Epidermal melanocyte (primary cell): ENCODE measurements around the gene KCTD12.
"Not testable (repeated sequence)": the region's sequence is repeated elsewhere in the genome, so short reads cannot be mapped to it uniquely, and the experiment has no call there.

ENCODE experiments used
- DNase-seq: peaks from one replicate; pipeline ENCODE4 v3.0.0; 2011; ENCODE audit warnings: low spot score; ENCODE audit not compliant: insufficient read length

Gene KCTD12

DNA sequence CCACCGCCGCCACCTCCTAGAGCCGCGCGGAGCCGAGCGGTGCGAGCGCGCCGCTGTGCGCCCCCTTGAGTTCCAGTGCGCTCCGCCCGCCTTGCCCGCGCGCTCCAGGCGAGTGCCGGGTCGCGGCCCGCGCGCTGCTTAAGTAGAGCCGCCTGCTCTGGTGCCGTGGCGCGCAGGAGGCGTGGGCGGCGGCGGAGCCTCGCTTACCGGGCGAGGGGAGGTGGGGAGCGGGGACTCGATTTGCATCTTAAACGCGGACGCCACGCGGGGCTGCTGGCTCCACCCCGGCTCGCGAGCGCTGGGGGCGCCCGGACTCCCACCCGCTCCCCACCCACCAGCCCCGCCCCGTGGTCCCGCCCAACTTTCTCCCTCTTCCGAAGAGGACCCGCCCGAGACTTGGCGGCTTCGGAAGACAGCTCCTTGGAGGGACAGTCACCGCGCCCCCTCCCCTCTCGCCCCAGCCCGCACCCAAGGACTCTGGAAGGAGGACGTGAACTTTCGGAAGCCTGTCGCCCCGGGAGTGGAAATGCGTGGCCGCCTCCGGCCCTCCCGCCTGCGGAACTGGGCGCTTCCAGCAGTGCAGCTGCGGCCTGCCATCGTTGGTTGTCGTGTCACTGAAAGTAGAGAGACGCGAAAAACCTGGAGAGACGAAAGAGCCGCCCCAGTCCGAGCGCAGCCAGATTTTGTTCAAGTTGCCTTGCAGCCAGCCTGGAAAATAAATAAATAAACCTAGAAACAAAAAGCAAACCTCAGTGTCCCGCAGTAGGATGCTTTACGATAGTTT, at the start of gene KCTD12:
Gene KCTD12 (minus strand): TSS at position 114 of the 784 bp plus-strand sequence. CDS start 257 bp downstream, outside the sequence.
- DNase-seq: peak; percentile 30

DNA sequence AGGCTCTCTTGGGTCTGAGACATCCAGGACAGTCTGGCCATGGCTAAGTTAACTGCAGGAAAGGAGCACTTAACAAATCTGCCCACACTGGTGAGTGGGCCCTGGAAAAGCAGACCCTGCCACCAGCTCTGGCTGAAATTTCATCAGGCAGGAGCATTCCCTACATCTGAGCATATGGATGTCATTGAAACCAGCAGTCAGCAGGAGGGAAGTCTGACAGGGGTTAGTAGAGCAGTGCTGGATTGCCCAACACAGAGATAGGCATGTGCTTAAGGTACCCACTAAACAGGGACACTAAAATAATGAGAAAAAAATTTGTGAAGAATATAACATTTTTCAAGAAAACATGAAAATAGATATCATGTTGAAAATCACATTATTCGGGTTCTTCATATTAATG, 48.5 kb upstream of the KCTD12 start:
- DNase-seq: no peak

DNA sequence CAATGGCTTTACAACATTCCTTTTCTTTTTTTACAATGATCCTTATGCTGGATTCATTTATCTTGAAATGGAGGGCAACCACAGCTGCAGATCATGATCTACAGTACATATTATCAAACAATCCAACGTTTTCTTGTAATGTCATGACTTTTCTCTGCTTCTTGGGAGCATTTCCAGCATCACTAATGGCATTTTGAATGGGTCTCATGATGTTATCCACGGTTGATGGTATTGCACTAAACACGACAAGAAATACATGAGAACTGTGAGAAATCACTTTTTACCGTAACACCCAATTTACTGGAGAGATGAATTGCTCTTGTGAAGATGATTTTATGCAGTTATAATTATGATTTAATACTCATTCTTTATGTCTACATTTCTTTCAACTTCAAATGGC, 45.9 kb upstream of the KCTD12 start:
- DNase-seq: no peak

DNA sequence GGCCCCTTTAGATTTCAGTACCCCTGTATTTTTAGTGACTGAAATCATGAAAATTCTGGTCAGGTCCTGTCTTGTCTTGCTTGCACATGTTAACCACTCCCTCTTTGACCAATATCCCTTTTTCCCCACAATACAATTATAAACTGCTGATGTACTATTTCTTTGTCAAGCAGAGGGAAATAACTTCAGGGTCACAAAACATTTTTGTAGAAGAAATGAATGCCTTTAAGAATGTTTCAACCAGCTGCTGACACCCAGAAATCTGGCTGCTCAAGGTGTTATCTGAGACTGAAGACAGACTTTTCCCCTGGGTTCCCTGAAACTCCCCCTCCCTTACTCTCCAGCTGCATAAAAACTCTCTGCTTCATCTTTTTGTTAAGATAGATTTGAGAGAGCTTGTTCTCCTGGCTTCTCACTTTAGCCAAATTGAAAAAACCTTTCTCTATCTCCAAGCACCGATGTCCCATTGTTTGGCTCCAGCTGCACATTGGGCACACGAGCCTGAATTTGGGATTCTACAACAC, 43.7 kb upstream of the KCTD12 start:
- no peak for DNase-seq

DNA sequence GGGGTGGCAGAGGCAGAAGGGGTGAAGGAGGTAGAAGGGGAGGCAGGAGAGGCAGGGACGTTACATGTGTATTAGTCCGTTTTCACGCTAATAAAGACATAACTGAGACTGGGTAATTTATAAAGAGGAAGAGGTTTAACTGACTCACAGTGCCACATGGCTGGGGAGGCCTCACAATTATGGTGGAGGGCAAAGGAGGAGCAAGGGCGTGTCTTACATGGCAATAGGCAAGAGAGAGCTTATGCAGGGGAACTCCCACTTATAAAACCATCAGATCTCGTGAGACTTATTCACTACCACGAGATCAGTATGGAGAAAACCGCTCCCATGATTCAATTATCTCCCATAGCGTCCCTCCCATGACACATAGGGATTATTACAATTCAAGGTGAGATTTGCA, 43.1 kb upstream of the KCTD12 start:
- DNase-seq: no peak

DNA sequence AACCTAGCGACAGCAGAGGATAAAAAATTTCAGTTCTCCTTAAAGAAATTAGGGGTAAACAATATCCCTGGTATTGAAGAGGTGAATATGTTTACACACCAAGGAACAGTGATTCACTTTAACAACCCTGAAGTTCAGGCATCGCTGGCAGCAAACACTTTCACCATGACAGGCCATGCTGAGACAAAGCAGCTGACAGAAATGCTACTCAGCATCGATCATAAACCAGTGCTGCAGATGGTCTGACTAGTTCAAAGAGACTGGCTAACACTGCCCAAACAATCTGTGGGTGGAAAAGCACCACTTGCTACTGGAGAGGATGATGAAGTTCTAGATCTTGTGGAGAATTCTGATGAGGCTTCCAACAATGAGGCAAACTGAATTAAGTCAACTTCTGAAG, 42.3 kb upstream of the KCTD12 start:
- no peak for DNase-seq

DNA sequence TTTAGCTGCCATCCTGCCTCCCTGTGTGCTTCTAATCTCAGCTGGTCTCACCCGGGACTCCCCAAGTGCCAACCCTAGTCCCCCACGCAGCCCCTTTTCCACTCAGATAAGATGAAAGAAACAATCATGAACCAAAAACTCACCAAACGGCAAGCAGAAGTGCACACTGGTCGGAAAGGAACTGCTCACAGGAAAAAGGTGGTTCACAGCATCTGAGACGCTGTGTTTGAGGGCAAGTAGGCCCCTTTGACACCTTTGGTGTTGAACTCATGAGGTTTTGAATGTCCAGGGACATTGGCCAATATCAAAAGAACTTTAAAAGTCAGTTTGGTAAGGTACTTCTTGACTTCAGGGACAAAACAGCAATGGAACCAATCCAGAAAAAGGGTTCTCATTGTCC, 41.8 kb upstream of the KCTD12 start:
- no peak for DNase-seq

DNA sequence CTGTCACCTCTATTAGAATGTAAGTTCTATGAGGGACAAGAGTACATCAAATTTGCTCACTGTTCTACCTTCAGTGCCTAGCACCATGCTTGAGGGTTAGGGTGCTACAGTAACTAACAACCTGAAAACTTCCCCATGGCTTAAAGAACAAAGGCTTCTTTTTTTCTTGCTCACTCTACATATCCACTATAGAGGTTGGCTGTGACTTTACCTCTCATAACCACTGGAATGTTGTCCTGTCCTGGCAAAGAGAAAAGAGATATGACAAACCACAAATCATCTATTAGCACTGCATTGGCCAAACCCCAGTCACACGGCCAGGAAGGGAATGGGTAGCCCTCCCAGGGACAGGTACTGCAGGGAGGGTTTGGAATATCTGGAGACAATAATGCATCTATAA, 38.9 kb upstream of the KCTD12 start:
- DNase-seq: no peak

DNA sequence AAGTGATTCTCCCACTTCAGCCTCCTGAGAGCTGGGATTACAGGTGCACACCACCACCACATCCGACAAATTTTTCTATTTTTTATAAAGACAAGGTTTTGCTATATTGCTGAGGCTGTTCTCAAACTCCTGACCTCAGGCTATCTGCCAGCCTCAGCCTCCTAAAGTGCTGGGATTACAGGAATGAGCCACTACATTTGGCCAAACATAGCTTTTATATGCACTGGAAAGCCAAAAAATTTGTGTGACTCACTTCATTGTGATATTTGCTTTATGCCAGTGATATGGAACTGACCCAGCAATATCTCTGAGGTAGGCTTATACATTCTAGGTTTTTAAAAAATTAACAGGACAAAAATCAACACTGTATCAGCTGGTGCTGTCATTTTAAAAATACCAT, 35.3 kb upstream of the KCTD12 start:
- DNase-seq: no peak

DNA sequence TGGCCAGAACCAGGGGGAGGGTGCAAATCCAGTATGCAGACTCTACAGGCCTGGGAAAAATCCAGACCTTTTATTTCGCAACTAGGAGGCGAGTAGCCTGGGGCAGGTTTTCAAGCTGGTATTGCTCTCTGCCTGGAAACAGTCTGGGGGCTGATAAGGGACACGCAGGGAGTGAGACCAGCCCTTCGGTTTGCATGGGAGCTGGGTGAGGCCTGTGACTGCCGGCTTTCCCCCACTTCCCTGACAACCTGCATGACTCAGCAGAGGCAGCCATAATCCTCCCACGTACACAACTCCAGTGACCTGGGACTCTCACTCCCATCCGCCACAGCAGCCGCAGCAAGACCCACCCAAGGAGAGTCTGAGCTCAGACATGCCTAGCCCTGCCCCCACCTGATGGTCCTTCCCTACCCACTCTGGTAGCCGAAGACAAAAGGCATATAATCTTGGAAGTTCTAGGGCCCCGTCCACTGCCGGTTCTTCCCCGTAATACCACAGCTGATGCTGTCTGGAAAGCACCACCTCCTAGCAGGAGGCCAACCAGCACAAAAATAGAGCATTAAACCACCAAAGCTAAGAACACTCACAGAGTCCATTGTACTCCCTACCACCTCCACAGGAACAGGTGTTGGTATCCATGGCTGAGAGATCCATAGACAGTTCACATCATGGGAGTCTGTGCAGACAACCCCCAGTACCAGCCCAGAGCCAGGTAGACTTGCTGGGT, 31.7 kb upstream of the KCTD12 start:
- DNase-seq: not testable (repeated sequence)

DNA sequence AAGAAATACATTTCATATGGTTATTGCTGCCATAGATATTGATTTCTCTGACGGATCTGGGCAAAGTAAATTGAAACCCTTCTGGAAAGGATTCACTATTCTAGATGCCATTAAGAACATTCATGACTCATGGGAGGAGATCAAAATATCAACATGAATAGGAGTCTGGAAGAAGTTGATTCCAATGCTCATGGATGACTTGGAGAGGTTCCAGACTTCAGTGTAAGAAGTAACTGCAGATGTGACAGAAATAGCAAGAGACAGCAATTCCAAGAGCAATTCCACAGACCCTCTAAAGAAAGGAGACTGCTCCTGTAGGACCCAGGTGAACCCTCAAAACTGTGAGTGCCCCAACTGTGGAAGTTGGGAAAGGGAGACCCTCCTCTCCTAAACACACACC, 30.9 kb upstream of the KCTD12 start:
- DNase-seq: no peak

DNA sequence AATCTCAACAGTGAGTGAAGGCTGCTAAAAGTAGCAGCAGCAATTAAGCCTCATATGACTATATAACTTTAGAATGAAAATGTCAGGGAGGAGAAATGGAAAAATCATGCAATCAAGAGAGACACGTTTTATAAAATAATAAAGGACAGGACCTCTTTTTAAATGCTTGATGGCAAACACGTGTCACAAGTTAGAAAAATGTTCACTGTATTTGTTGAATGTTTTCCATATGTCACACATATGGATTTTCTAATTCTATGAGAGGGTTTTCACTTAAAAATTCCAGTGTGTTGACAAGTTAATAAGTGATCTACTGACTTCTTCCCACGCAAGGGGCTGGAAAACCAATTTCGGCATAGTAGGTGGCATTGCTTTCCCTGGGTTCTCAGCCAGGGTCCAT, 27.7 kb upstream of the KCTD12 start:
- DNase-seq: no peak

DNA sequence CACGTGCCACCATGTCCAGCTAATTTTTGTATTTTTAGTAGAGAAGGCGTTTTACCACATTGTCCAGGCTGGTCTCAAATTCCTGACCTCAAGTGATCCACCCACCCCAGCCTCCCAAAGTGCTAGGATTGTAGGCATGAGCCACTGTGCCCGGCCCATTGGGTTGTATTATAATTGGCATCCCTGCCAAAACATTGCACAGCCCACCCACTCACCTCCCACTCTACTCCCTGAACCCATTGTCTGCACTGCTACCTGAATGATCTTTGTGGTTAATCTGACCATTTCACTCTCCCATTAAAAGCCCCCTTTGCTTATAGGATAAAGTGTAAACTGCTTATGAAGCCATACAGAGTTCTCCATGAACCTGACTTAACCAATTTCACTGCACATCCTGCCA, 26.3 kb upstream of the KCTD12 start:
- DNase-seq: no peak

DNA sequence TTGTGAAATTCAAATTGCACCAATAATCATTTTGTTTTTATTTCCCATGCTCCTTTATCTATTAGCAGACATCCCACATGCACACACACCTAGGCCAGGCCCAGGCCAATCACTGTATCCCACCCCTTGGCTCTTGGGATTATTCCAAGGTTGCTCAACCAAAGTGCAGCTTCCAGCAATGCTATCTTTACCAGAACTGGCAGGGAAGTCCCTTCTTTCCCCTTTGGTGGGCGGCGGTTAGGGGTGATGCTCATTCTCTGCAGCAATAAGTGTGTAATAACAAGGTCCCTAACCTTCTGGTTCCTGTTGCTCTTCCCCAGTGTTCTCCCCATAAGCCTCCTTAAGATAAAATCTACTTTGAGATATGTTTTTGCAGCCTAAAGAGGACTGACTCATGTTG, 18.3 kb upstream of the KCTD12 start:
- DNase-seq: no peak

DNA sequence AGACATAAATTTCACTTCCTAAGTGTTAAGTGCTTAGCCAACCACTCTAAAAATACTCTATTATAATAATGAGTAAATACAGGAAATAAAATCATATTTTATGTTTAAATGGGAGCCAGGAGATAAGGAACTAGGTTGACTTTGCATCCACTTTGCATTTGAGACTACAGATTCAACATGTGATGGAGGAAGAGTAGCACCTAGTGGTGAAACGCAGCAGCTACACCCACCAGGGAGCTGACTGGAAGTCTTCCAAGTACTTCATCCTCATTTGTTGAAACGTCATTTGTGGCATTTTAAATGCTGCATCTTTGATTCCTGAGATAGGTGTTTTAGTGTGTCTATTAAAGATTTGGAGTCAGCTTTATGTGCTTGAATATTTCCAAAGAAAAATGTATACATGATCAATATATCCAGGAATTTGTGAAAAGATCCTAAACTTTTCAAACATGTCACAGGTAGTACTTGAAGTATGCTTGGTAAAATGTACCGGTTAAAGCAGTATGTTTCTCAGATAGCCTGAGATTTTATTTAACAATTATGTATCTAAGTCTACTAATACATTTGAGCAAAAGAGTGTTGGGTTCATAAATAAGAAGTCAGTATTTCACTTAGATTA, 17.4 kb upstream of the KCTD12 start:
- peak; percentile 54 for DNase-seq

DNA sequence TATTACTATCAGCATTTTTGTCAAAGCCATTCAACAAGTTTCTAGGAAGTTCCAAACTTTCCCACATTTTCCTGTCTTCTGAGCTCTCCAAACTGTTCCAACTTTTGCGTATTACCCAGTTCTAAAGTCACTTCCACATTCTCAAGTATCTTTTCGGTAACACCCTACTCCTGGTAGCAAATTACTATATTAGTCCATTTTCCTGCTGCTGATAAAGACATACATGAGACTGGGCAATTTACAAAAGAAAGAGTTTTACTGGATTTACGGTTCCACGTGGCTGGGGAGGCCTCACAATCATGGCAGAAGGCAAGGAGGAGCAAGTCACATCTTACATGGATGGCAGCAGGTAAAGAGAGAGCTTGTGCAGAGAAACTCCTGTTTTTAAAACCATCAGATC, 12.9 kb upstream of the KCTD12 start:
- DNase-seq: not testable (repeated sequence)

DNA sequence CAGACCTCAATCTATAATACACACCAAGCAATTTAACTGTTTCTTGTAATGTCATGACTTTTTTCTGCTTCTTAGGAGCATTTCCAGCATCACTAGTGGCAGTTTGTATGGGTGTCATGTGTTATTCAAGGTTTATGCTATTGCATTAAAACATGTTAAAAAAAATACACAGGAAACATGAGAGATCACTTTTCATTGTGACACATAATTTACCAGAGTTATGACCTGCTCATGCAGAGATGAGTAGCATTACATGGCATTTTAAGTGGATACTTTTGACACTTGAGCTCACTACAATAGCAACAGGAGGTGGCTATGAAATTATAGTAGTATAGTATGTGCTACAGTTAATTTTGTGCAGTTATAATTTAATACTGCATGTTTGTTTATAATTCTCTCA, 11.0 kb upstream of the KCTD12 start:
- DNase-seq: not testable (repeated sequence)

DNA sequence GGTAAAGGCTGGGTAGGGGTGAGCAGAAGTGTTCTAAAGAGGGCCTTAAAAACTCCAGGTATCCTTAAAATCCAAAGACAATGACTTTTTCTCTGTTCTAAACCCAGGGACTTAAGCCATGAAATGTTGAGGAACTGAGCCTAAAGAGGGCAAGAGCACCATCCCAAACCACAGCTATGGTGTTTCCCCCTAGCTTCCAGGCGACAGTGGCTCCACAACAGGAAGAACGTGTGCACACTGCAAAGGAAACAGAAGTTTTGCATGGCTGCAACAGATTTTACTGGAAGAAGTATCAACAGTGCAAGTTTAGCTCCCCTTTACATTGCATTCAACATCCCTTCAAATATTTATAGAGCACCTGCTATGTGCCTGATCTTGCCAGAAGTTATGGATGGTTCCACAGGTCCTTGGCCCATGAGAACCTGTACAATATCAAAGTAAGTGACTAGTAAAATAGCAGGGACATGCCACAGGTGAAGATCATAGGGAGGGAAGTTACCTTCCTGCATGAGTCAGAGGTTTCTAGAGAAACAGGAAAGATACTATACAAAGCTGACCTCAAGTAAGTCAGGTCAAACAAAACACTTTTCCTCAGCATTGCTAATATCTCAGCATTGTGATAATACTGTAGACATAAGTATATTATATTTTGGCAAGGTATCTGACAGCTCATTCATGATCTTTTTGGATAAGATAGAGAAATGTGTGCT, 8.4 kb upstream of the KCTD12 start:
- no peak for DNase-seq

DNA sequence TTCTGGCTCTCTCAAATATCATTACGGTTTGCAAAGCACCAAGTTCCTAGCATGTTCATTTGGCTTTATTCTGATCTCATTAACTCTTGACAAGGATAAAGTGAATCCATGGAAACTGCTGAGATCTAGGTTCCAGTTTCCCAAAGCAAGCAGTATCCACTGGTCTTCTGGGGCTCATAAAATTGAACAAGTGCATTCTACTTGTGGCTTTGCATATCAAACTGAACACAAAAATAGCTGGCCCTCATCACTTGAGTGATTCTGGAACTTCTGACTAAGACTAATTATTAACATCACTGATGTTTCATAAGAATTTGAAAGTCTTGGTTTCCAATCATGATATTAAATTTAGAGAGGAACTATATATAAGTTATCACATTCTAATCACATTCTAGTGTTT, 6.3 kb upstream of the KCTD12 start:
- DNase-seq: no peak

DNA sequence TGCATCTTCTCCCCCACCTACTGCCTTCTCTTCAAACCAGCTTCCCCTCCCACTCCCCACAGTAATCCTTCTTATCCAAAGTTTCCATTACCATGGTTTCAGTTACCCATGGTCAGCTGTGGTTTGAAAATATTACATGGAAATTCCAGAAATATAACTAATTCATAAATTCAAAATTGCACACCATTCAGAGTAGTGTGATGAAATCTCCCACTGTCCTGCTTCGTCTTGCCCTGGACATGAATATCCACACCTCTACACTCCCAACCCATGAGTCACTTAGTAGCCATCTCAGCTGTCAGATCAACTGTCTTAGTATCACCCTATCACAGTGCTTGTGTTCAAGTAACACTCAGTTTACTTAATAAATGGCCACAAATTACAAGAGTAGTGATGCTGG, 3.8 kb upstream of the KCTD12 start:
- DNase-seq: no peak

DNA sequence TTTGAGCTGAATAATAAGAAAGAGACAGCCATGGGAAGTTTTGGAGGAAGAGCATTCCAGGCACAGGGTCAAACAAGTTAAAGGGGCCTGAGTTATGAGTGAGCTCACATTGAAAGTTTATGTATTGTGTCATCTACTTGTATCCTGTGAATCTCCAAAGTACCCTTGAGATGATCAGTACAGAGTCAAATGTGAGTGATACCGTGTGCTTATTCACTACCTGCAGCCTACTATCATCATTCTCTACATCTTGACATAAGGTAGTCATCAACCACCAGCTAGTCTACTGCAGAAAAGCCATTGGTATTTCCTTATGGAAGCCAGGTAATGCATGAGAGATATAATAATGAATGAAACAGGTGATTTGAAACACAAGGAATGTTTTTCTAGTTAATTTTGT, 3.0 kb upstream of the KCTD12 start:
- DNase-seq: no peak

DNA sequence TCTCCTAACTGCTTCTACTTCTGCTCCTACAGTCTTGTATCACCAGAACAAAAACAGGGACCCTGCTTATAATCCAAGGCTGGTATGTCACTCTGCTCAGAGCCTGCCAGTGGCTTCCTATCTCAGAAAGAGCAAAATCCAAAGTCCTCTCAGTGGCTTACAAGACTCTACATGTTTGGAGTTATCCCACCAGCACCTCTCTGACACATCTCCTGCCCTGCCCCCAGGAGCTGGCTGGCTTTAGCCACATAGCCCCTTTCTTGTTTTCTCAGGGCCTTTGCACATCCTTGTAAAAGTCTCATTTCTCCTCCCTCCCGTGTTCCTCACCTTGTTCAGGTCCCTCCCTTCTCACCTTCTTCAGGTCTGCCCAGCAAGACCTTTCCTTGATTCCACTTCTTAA, 2.2 kb upstream of the KCTD12 start:
- DNase-seq: no peak
